Gastroesophageal sphincter (tissue), 3 donors: ENCODE results near the gene MMD2.

Source experiments
- EP300 ChIP-seq: sonication (generic); formaldehyde crosslinking; IDR thresholded peaks from one replicate; pipeline ENCODE4 v1.6.1; 2017; ENCODE audit warnings: antibody characterized with exemption, mild to moderate bottlenecking
- POLR2A ChIP-seq, 2 donors: fragments of 450-650 bp; IDR thresholded peaks; one replicate each; pipeline ENCODE4 v1.6.1; 2017; ENCODE audit warnings: antibody characterized with exemption in 2 of 2, mild to moderate bottlenecking in 2 of 2, moderate library complexity in 1 of 2
- POLR2AphosphoS5 ChIP-seq: sonication (generic); formaldehyde crosslinking; IDR thresholded peaks from one replicate; pipeline ENCODE4 v1.6.1; 2017; ENCODE audit warnings: antibody characterized with exemption
- TF ChIP-seq, protein P1 (sequence below), 4 experiments: fragments of 200-600 bp in 2 of 4; fragments of 450-650 bp in 2 of 4; sonication (generic) in 1 of 4; IDR thresholded peaks; one replicate each; pipeline ENCODE4 v1.5.1; 2017 to 2019; ENCODE audit warnings: antibody characterized with exemption in 4 of 4, mild to moderate bottlenecking in 2 of 4, moderate library complexity in 2 of 4

DNA sequence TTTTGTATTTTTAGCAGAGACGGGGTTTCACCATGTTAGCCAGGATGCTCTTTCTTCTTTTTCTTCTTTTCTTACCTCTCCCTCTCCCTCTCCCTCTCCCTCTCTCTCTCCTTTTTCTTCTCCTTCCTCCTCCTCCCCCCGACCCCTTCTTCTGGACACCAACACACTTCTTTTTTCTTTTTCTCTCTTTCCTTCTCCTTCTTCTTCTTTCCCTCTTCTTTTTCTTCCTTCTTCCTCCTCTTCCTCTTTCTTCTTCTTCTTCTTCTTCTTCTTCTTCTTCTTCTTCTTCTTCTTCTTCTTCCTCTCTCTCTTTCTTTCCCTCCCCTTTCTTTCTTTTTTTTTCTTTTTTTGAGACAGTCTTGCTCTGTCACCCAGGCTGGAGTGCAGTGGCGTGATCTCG lies 14.0 kb downstream of the MMD2 start:
- TF ChIP-seq, protein P1, sequence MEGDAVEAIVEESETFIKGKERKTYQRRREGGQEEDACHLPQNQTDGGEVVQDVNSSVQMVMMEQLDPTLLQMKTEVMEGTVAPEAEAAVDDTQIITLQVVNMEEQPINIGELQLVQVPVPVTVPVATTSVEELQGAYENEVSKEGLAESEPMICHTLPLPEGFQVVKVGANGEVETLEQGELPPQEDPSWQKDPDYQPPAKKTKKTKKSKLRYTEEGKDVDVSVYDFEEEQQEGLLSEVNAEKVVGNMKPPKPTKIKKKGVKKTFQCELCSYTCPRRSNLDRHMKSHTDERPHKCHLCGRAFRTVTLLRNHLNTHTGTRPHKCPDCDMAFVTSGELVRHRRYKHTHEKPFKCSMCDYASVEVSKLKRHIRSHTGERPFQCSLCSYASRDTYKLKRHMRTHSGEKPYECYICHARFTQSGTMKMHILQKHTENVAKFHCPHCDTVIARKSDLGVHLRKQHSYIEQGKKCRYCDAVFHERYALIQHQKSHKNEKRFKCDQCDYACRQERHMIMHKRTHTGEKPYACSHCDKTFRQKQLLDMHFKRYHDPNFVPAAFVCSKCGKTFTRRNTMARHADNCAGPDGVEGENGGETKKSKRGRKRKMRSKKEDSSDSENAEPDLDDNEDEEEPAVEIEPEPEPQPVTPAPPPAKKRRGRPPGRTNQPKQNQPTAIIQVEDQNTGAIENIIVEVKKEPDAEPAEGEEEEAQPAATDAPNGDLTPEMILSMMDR (IDR thresholded peaks at IDR 0.05) = no peak
- no peak for TF ChIP-seq EP300
- TF ChIP-seq POLR2A (IDR thresholded peaks at IDR 0.05) = no peak
- no peak for TF ChIP-seq POLR2AphosphoS5
